A549 (cell line): ENCODE measurements around the gene ZNF407. TPM values are rescaled to one million over a fixed set of nuclear protein-coding genes. Genes with fewer than 3 reads are reported as not detected.

Experiments used
- ATAC-seq, 2 experiments: fragments of 200-7000 bp in 1 of 2; fragments of >200 bp in 1 of 2; cut with Nextera tagmentation in 1 of 2; cut with Tn5 transposase in 1 of 2; 3 replicates each; pipeline versions ENCODE4 v1.8.0 to v1.9.1; 2018 to 2020; ENCODE audit warnings: mild to moderate bottlenecking in 1 of 2, moderate library complexity in 1 of 2
- CTCF ChIA-PET: fragments of 300-600 bp; sonication (Branson Sonifier 250); formaldehyde crosslinking; extraction: SDS; loops from one replicate; lab custom pipeline; 2021; ENCODE audit warnings: antibody characterized with exemption, inconsistent platforms; lab: Yijun Ruan, JAX
- POLR2A ChIA-PET: fragments of 350-600 bp; formaldehyde crosslinking; extraction: SDS; loops from one replicate; lab custom pipeline; 2021; ENCODE audit warnings: antibody characterized with exemption, inconsistent platforms; lab: Yijun Ruan, JAX
- DNase-seq, 2 experiments: peaks; one replicate each; pipeline versions ENCODE4 v3.0.0 to v3.0.0-alpha.2; 2011 to 2016; ENCODE audit warnings: low read depth in 1 of 2, low spot score in 1 of 2
- FAIRE-seq: peaks from 2 replicates; lab custom pipeline; 2011; peaks lifted over from hg19 to GRCh38; lab: Jason Lieb, UNC
- H3K27ac ChIP-seq, 2 experiments: fragments of >200 bp; sonication (Bioruptor Twin); formaldehyde crosslinking; 3 replicates each; pipeline ENCODE4 v1.5.1; 2016 to 2017
- H3K4me1 ChIP-seq: fragments of >200 bp; sonication (Bioruptor Twin); formaldehyde crosslinking; 3 replicates; pipeline ENCODE4 v1.6.1; 2016
- H3K4me2 ChIP-seq: fragments of >200 bp; sonication (Bioruptor Twin); formaldehyde crosslinking; 3 replicates; pipeline ENCODE4 v1.6.1; 2016
- H3K4me3 ChIP-seq: fragments of >200 bp; sonication (Bioruptor Twin); formaldehyde crosslinking; 3 replicates; pipeline ENCODE4 v1.5.1; 2016
- H3K9me3 ChIP-seq: fragments of >200 bp; sonication (Bioruptor Twin); formaldehyde crosslinking; 3 replicates; pipeline ENCODE4 v1.6.1; 2016
- BHLHE40 ChIP-seq: IDR thresholded peaks from 2 replicates; pipeline ENCODE4 v1.6.1; 2012; ENCODE audit warnings: low read depth, low read length, inconsistent platforms
- CTCF ChIP-seq: fragments of >200 bp; sonication (Bioruptor Twin); formaldehyde crosslinking; IDR thresholded peaks from 3 replicates; pipeline ENCODE4 v1.5.1; 2016
- E2F6 ChIP-seq: IDR thresholded peaks from 2 replicates; pipeline ENCODE4 v1.6.1; 2012; ENCODE audit warnings: low read depth, borderline replicate concordance
- FOSB ChIP-seq: fragments of 250-450 bp; sonication (Bioruptor Pico); IDR thresholded peaks from 2 replicates; pipeline ENCODE4 v1.5.0; 2020; ENCODE audit warnings: mild to moderate bottlenecking, moderate library complexity
- HMGXB4 ChIP-seq: fragments of 250-450 bp; sonication (Bioruptor Pico); IDR thresholded peaks from 2 replicates; pipeline ENCODE4 v1.5.0; 2021; ENCODE audit warnings: mild to moderate bottlenecking, moderate library complexity, borderline replicate concordance
- HOXB13 ChIP-seq: fragments of 250-450 bp; sonication (Bioruptor Pico); IDR thresholded peaks from 2 replicates; pipeline ENCODE4 v1.5.0; 2020; ENCODE audit warnings: low read depth, mild to moderate bottlenecking, moderate library complexity
- KDM5A ChIP-seq: fragments of 200-600 bp; sonication (generic); IDR thresholded peaks from 2 replicates; pipeline ENCODE4 v1.6.1; 2016; ENCODE audit warnings: antibody characterized with exemption, mild to moderate bottlenecking
- MAFK ChIP-seq: fragments of 450-650 bp; IDR thresholded peaks from 2 replicates; pipeline ENCODE4 v1.6.1; 2014; ENCODE audit not compliant: partially characterized antibody
- MAX ChIP-seq: IDR thresholded peaks from 2 replicates; pipeline ENCODE4 v1.6.1; 2012
- NPAS2 ChIP-seq: fragments of 250-450 bp; sonication (Bioruptor Pico); IDR thresholded peaks from 2 replicates; pipeline ENCODE4 v1.8.0; 2022; ENCODE audit warnings: mild to moderate bottlenecking, moderate library complexity, borderline replicate concordance
- NR3C1 ChIP-seq: fragments of >200 bp; sonication (Bioruptor Twin); formaldehyde crosslinking; IDR thresholded peaks from 3 replicates; pipeline ENCODE4 v1.6.1; 2017
- POLR2AphosphoS2 ChIP-seq: conservative IDR thresholded peaks from 2 replicates; pipeline ENCODE4 v1.6.1; 2012; ENCODE audit warnings: low read length, improper control_type of control experiment, inconsistent platforms
- RAD21 ChIP-seq, 2 experiments: fragments of >200 bp in 1 of 2; sonication (Bioruptor Twin) in 1 of 2; formaldehyde crosslinking in 1 of 2; IDR thresholded peaks in 1 of 2; conservative IDR thresholded peaks in 1 of 2; 2 replicates in 1 of 2; 3 replicates in 1 of 2; pipeline ENCODE4 v1.6.1; 2012 to 2018; ENCODE audit warnings: inconsistent platforms in 1 of 2
- TFCP2L1 ChIP-seq: fragments of 250-450 bp; sonication (Bioruptor Pico); IDR thresholded peaks from 2 replicates; pipeline ENCODE4 v1.5.0; 2021; ENCODE audit warnings: mild to moderate bottlenecking
- TP53 ChIP-seq: fragments of 250-450 bp; sonication (Bioruptor Pico); IDR thresholded peaks from 2 replicates; pipeline ENCODE4 v1.5.0; 2021; ENCODE audit warnings: mild to moderate bottlenecking, moderate library complexity
- ZC3H11A ChIP-seq: fragments of 450-650 bp; IDR thresholded peaks from 2 replicates; pipeline ENCODE4 v1.6.1; 2014; ENCODE audit warnings: antibody characterized with exemption, mild to moderate bottlenecking
- ZFP36 ChIP-seq: fragments of 450-650 bp; IDR thresholded peaks from 2 replicates; pipeline ENCODE4 v1.6.1; 2014; ENCODE audit warnings: borderline replicate concordance; ENCODE audit not compliant: partially characterized antibody
- WGBS: methylation state at CpG from one replicate; pipeline ENCODE4 v1.1.6; 2017; ENCODE audit errors: missing lambda C conversion rate; 5-methylcytosine and 5-hydroxymethylcytosine counted together
- polyA plus RNA-seq, 4 experiments: library from polyadenylated mRNA; depleted of rRNA in 3 of 4; stranded (reverse); fragments of >200 nt; fragmentation: RNase III in 1 of 4; extraction: RNeasy Plus Mini Kit Qiagen cat#74134 plus additional on column Dnase treatment in 1 of 4; gene quantifications; 2 replicates in 3 of 4; 3 replicates in 1 of 4; pipeline ENCODE4 v1.2.3, GENCODE V29; 2011 to 2017

The ZNF407 gene
- polyA plus RNA-seq, 2 of the 4 experiments (the other 2 are of a cell fraction) = 2.5 to 3.0 TPM

- no peak for TF ChIP-seq HMGXB4 (CRISPR knock-in tag)
- TF ChIP-seq NPAS2 (CRISPR knock-in tag) = no peak
- TF ChIP-seq HOXB13 = no peak
- TF ChIP-seq ZC3H11A = no peak
- TF ChIP-seq E2F6 = no peak
These were observed 34.6 kb downstream of the ZNF407 start (continued) for GRCh38 chr18:74632351-74632679.

GRCh38 chr18:74632856-74633255 is 35.2 kb downstream of the ZNF407 start:
- Histone ChIP-seq H3K27ac (no peak overlapping the region), H3K4me2 (no peak overlapping the region), H3K9me3 (no peaks in the 10 kb centered on the region), H3K4me1 (no peaks in the 10 kb centered on the region), H3K4me3 (no peak overlapping the region)
- DNase-seq = no peak
- POLR2A ChIA-PET = no interaction called here
- no peak for ATAC-seq
- WGBS = 93% methylated on average over 4 of the region's 4 CpGs
- TF ChIP-seq NR3C1 (no peak), TFCP2L1 (no peak), POLR2AphosphoS2 (no peak), RAD21 (conservative IDR thresholded peaks at IDR 0.05 in 1 of 2, IDR thresholded peaks at IDR 0.05 in 1 of 2) (no peak), CTCF (no peak), KDM5A (no peak), TP53 (CRISPR knock-in tag) (no peak), ZFP36 (no peak), FOSB (no peak)
- FAIRE-seq = no peak
- CTCF ChIA-PET = no interaction called here

GRCh38 chr18:74633652-74634352 is 36.1 kb downstream of the ZNF407 start:
- Histone ChIP-seq H3K4me2 (no peak overlapping the region), H3K4me1 (no peaks in the 10 kb centered on the region), H3K4me3 (no peak overlapping the region), H3K27ac (no peak overlapping the region), H3K9me3 (no peaks in the 10 kb centered on the region)
- FAIRE-seq = no peak
- 93% methylated on average over 13 of the region's 13 CpGs for WGBS
- no peak for TF ChIP-seq POLR2AphosphoS2
- TF ChIP-seq MAX = no peak
- TF ChIP-seq MAFK = peak; percentile 32
- TF ChIP-seq BHLHE40 = no peak
- no peak for ATAC-seq
- POLR2A ChIA-PET = no interaction called here
- DNase-seq = no peak
- CTCF ChIA-PET = no interaction called here
